Activated naive CD8-positive, alpha-beta T cell treated with anti-CD3 and anti-CD28 coated beads, Interleukin-2, amount 50 U/mL, for 24 hours (primary cell): Measurements from ENCODE around the gene UROC1.

Experiments
- ATAC-seq: fragments of 150-1000 bp; cut with Tn5 transposase; one replicate; pipeline ENCODE4 v1.10.0; 2021
- DNase-seq: peaks from one replicate; pipeline ENCODE4 v3.0.0; 2021
- H3K27ac Mint-ChIP-seq: one replicate; pipeline ENCODE4 v1.8.0; 2021; ENCODE audit warnings: mild to moderate bottlenecking, mixed read lengths
- H3K27me3 Mint-ChIP-seq: one replicate; pipeline ENCODE4 v1.8.0; 2021; ENCODE audit warnings: mixed read lengths
- H3K36me3 Mint-ChIP-seq: one replicate; pipeline ENCODE4 v1.8.0; 2021; ENCODE audit warnings: low read depth, mixed read lengths
- H3K4me1 Mint-ChIP-seq: one replicate; pipeline ENCODE4 v1.8.0; 2021; ENCODE audit warnings: mixed read lengths
- H3K4me3 Mint-ChIP-seq: one replicate; pipeline ENCODE4 v1.8.0; 2021; ENCODE audit warnings: mild to moderate bottlenecking, moderate library complexity, mixed read lengths
- H3K9me3 Mint-ChIP-seq: one replicate; pipeline ENCODE4 v1.8.0; 2021; ENCODE audit warnings: mixed read lengths

The UROC1 gene

DNA sequence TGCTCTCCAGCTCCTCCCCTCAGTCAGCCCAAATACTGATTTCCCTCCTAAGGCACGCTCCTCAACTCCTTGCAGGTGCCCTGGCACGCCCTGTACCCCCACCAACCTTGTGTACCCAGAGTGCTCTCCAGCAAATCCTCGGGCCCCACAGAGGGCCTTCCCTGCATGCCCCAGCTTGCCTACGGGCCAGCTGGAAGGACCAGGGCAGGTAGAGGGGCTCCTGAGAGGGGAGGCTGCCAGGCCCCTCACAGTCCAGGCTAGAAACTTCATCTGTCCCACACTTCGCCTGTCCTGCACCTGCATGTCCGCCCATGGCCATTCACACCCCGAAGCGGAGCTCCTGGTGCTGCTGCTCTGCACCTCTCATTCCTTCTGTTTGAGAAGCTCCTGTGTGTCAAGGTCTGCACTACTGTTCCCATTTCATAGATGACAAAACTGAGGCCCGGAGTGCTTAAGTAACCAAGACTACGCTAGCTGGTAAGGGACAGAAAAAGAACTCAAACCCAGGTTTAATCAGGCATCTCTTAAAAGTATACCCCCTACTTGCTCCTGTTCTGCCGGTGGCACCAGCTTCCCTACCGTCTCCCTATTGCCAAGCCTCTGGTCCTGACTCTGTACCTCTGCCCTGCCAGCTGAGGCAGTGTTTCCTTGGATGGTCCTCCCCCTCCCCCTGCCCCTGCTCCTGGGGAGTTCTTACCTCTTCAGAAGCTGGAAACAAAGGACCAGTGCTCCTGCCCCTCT, 77.4 kb downstream of the UROC1 start:
- DNase-seq = no peak
- Mint-ChIP-seq H3K4me3 (no peak overlapping the region), H3K27me3 (no peaks in the 10 kb centered on the region), H3K36me3 (peaks cover 15% of the 10 kb centered on the region), H3K27ac (no peak overlapping the region), H3K9me3 (no peaks in the 10 kb centered on the region), H3K4me1 (no peaks in the 10 kb centered on the region)
- ATAC-seq = no peak

DNA sequence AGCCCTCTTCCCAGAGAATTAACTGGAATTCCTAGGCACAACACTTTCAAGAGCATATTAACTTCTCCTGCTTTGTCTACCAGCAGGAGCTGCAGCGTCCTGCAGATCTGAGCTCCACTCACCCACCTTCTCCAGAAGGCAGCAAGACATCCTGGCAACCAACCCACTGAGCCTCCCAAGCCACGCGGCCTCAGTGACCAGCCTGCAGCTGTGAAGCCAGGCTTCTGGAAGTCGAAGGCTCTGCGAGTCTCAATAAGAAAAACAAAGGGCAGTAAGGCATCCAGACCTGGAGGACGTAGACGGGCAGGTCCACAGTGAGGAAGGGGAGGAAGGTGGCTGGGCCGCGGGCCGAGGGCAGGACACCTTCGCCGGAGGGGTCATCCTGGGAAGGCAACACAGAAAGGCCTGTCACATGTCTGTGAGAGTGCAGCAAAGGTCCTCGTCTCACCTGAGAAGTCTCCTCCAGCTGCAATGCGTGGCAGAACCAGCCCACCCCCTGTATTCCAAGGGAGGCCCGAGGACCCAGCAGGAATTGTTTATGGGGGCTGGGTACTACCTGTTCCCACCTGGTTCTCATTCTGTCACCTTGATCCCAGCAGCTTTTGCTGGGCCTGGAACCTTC, 78.1 kb downstream of the UROC1 start:
- no peaks in the 10 kb centered on the region for H3K9me3 Mint-ChIP-seq
- H3K27me3 Mint-ChIP-seq = no peaks in the 10 kb centered on the region
- no peaks in the 10 kb centered on the region for H3K4me1 Mint-ChIP-seq
- DNase-seq = no peak
- H3K36me3 Mint-ChIP-seq = peaks cover 17% of the 10 kb centered on the region
- H3K4me3 Mint-ChIP-seq = no peak overlapping the region
- ATAC-seq = no peak
- H3K27ac Mint-ChIP-seq = no peak overlapping the region

DNA sequence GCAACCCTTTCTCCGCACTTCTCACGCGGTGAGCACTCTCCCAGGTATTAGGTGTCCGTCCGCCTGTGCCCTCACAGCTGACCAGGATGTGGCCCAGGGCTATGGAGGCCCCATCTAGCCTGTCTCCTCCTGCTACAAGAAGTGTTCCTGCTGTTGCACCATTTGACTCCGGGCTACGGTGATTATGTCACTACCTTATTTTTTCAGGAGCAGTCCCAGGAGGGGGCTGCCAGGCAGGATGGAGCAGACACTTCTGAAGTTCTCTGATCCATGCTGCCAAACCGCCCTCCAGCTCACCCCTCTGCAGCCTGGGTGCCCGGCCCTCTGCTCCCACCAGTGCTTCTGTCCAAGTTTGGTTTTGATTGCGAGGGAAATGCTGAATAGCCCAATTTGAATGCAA, 78.8 kb downstream of the UROC1 start:
- no peaks in the 10 kb centered on the region for H3K27me3 Mint-ChIP-seq
- H3K27ac Mint-ChIP-seq = no peak overlapping the region
- no peak overlapping the region for H3K4me3 Mint-ChIP-seq
- no peaks in the 10 kb centered on the region for H3K4me1 Mint-ChIP-seq
- peaks cover 19% of the 10 kb centered on the region for H3K36me3 Mint-ChIP-seq
- H3K9me3 Mint-ChIP-seq = no peaks in the 10 kb centered on the region
- ATAC-seq = no peak
- no peak for DNase-seq

DNA sequence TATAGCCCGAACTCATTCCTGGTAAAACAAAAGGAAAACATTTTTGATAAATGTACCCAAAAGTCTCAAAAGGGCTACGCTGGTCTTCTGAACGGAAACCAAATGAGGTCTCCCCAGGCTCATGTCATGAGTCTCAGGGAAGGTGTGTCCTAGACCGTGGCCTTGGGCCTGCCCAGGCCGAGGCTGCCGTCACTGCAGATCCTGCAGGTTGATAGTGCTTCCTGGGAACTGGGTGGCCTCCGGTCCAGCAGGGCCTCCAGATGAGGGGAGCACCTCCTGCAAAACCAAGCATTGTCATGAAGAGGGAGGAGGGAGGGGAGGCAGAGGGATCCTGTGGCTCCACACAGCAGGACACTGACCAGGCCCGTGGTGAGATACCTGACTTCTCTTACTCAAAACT, 79.4 kb downstream of the UROC1 start:
- Mint-ChIP-seq H3K36me3 (peaks cover 19% of the 10 kb centered on the region), H3K4me3 (no peak overlapping the region), H3K27ac (no peak overlapping the region), H3K9me3 (no peaks in the 10 kb centered on the region), H3K27me3 (no peaks in the 10 kb centered on the region), H3K4me1 (no peaks in the 10 kb centered on the region)
- ATAC-seq (no peak), DNase-seq (no peak)

DNA sequence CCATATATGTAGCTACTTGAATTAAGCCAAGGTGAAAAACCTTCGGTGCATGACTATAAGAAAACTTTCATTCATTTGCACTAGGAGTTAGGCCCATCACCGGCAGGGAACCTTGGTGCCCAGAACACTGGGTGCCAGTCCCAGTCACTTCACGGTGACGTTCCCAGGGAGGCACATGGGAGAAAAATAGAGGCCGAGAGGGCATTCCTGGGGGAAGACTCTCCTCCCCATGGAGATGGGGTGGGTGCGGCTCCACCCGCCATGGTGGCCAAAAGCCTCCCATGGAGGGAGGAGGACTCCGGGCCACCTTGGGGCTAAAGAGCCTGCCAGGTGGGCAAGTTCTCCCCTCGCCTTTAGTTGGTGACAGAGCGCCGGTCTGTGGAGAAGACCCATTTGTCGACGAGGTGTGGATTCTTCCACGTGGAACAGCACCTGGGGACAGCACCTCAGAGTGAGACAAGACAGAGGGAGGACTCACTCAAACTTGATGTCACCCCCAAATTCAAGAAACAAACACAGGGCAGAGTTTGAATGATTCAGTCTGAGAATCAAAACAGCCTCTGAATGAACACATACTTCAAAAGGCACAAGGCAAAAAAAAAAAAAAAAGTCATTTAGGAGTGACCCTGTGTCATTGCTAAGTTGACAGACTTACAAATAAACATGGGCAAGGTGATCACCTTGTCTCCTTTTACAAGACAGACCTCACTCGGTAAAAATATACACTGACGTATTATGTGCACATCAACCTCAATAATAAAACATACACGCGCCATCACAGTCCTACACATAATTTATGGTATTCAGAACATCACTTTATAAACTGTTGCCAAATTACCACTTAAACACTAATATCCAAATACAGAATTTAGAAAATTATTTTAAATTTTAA, 80.5 kb downstream of the UROC1 start:
- Mint-ChIP-seq H3K27ac (no peak overlapping the region), H3K4me1 (peaks cover 3% of the 10 kb centered on the region), H3K36me3 (peaks cover 21% of the 10 kb centered on the region), H3K9me3 (no peaks in the 10 kb centered on the region), H3K27me3 (no peaks in the 10 kb centered on the region), H3K4me3 (no peak overlapping the region)
- DNase-seq = no peak
- no peak for ATAC-seq

DNA sequence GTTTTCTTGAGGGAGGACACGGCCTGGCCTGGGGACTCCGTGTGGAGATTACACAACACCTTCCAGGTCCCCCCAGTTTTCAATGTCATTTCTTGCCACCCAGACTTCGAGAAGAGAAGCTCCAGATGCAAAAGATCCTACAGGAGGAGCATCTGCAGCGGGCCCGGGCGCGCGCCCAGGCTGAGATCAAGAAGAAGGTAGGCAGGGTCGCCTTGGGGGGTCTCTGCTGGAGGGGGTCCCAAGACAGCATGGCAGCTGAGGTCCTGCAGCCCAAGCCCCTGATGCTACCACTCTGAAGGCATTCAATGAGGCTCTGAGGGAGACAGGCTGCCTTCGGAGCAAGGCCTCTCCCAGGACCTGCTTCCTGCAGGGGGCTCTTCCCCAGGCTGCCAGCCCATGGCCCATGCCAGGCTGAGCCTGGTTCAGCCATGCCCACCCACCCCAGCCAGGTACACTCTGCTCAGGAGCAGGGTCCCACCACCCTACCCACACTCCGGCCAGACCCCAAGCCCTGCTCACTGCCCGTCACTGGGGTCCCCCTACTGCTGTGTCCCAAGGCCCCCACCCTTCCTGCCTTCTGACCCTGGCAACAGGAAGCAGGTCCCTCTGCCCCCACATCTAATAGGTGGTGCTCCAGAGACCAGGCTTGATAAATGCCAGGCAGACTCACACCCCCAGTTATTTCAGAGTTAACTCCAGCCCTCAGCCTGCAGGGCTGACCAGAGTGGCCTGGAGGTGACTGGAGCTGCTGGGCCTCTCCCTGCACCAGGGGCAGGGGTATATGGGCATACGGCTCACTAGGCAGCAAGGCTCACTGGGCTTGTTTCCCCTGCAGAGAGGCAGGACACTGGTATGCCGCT, 81.9 kb downstream of the UROC1 start:
- peaks cover 21% of the 10 kb centered on the region for H3K36me3 Mint-ChIP-seq
- H3K27me3 Mint-ChIP-seq = no peaks in the 10 kb centered on the region
- DNase-seq (no peak), ATAC-seq (no peak)
- H3K9me3 Mint-ChIP-seq = no peaks in the 10 kb centered on the region
- peaks cover 7% of the 10 kb centered on the region for H3K4me1 Mint-ChIP-seq
- no peak overlapping the region for H3K27ac Mint-ChIP-seq
- H3K4me3 Mint-ChIP-seq = no peak overlapping the region

DNA sequence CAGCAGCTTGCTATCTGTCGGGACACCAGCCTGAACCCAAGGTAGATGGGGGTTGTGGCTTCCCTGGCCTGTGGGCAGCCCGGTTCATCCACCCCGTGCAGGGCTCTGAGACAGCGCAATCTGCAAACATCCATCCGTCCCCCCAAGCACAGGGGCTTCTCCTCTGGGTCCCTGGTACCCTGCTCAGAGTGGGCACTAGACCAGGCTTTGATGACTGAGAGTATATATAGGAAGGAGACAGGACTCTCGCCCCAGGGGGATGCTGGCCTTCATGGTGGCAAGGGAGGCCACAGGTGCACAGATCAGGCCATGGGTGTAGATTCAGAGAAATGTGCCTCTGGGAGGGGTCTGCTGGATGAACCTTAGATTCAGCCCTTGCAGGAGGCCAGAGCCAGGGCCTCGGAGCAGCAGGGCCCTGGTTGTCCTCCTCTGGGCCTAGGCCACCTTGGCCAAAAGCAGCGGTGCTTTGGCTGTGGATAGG, 82.6 kb downstream of the UROC1 start:
- H3K4me3 Mint-ChIP-seq = no peak overlapping the region
- peaks cover 21% of the 10 kb centered on the region for H3K36me3 Mint-ChIP-seq
- H3K4me1 Mint-ChIP-seq = peaks cover 7% of the 10 kb centered on the region
- no peak overlapping the region for H3K27ac Mint-ChIP-seq
- no peaks in the 10 kb centered on the region for H3K27me3 Mint-ChIP-seq
- DNase-seq = no peak
- no peak for ATAC-seq
- H3K9me3 Mint-ChIP-seq = no peaks in the 10 kb centered on the region

DNA sequence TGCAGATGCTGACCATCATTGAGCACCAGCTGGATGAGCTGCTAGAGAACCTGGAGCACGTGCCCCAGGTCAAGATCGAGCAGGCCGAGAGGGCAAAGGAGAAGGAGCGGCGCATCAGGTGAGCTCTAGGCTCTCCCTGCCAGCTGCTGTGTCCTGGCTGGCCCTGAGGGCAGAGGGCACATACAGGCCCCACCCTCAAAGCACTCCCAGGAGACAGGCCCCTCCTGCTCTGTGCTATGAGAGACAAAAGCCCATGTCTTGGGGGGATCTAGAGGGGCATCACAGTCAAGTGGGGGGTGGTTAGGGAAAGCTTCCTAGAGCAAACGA, 83.3 kb downstream of the UROC1 start:
- Mint-ChIP-seq H3K4me1 (peaks cover 7% of the 10 kb centered on the region), H3K4me3 (no peak overlapping the region), H3K36me3 (peaks cover 19% of the 10 kb centered on the region), H3K27me3 (no peaks in the 10 kb centered on the region), H3K27ac (no peak overlapping the region), H3K9me3 (no peaks in the 10 kb centered on the region)
- DNase-seq (no peak), ATAC-seq (no peak)

DNA sequence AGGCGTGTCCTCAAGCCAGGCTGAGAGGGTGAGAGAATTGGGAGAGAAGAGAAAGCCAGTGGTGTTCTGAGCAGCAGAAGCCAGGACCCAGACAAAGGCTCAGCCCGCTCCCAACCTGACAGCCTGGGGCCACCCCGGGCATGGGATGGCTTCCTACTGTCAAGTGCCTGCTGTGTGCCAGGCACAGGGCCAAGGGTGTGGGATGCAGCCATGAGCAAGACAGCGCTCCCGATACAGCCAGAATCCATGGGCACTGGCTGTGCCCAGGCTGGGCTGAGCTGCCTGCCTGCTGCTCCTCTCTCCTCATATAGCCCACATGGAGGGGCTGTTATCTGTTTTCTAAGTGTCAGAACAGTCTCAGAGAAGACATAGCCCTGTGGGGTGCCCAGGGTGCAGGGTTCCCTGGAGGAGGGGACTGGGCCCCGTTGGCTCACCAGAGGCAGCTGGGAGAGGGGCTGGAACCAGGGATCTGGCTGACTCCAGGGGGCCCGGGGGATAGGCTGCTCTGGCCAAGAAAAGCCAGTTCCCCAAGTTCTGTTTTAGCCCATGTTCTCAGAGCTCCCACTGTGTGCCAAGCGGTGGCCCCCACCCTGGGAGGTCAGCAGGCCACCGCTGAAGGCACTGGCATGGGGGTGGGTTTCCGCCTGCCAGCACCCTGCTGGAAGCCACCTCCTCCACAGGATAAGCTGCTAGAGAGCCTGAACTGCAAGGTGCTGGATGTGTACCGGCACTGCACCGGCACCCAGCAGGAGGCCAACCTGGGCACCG, 83.9 kb downstream of the UROC1 start:
- Mint-ChIP-seq H3K4me3 (no peak overlapping the region), H3K36me3 (peaks cover 17% of the 10 kb centered on the region), H3K27ac (no peak overlapping the region), H3K9me3 (no peaks in the 10 kb centered on the region), H3K27me3 (no peaks in the 10 kb centered on the region), H3K4me1 (peaks cover 7% of the 10 kb centered on the region)
- ATAC-seq (no peak), DNase-seq (no peak)

DNA sequence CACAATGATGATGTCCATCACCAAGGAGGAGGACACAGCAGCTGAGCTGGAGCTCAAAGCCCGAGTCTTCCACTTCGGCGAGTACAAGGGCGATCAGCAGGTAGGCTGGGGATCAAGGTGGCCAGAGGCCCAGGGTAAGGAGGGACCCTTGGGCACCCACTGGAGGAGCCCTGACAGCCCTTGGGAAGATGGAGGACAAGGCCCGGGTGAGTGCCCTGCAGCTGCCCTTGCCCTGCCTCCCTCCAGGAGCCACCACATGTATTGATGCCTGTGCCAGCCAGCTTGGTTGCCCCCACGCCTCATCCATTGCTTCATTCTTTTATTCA, 84.5 kb downstream of the UROC1 start:
- no peaks in the 10 kb centered on the region for H3K27me3 Mint-ChIP-seq

DNA sequence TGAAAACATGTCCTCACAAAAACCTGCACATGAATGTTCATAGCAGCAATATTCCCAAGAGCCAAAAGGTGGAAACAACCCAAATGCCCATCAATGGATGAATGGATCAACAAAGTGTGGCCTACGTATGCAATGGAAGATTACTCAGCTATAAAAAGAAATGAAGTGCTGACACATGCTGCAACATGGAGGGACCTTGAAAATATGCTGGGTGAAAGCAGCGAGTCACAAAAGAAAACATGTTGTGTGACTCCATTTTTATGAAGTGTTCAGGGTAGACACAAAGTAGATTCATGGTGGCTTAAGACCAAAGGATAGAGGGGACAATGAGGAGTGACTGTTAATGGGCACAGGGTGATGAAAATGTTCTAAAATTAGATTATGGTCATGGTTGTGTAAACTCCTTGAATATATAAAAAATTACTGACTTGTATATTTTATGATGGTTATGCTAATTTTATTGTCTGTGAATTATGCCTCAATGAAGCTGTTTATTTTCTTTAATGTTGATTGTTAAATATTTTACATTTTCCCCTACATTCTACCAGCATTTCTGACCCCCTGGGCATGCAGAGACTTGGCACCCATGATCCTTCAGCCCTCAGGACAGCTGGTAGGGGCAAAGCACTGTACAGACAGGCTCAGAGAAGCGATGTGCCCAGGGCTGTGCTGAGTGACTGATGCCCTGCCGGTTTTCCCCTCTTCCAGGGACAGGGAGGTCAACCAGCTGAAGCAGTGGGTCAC, 85.0 kb downstream of the UROC1 start:
- Mint-ChIP-seq H3K27me3 (no peaks in the 10 kb centered on the region), H3K9me3 (no peaks in the 10 kb centered on the region), H3K4me3 (no peak overlapping the region), H3K4me1 (peaks cover 7% of the 10 kb centered on the region), H3K36me3 (peaks cover 15% of the 10 kb centered on the region), H3K27ac (no peak overlapping the region)
- ATAC-seq = no peak
- DNase-seq = no peak

More for the DNA sequence above, 84.5 kb downstream of the UROC1 start:
- DNase-seq (no peak), ATAC-seq (no peak)
- Mint-ChIP-seq H3K36me3 (peaks cover 17% of the 10 kb centered on the region), H3K4me3 (no peak overlapping the region), H3K4me1 (peaks cover 7% of the 10 kb centered on the region), H3K27ac (no peak overlapping the region), H3K9me3 (no peaks in the 10 kb centered on the region)
